NB4 (cell line): ENCODE results near the gene SMAD3.

Source experiments
- CTCF ChIP-seq: IDR thresholded peaks from one replicate; pipeline ENCODE4 v1.5.1; 2012; ENCODE audit warnings: low read depth, low read length
- MAX ChIP-seq: IDR thresholded peaks from 2 replicates; pipeline ENCODE4 v1.6.1; 2011; ENCODE audit warnings: low read depth, low read length
- POLR2A ChIP-seq: IDR thresholded peaks from 2 replicates; pipeline ENCODE4 v1.6.1; 2011; ENCODE audit warnings: mild to moderate bottlenecking; ENCODE audit not compliant: insufficient read length; ENCODE audit errors: extremely low read depth

DNA sequence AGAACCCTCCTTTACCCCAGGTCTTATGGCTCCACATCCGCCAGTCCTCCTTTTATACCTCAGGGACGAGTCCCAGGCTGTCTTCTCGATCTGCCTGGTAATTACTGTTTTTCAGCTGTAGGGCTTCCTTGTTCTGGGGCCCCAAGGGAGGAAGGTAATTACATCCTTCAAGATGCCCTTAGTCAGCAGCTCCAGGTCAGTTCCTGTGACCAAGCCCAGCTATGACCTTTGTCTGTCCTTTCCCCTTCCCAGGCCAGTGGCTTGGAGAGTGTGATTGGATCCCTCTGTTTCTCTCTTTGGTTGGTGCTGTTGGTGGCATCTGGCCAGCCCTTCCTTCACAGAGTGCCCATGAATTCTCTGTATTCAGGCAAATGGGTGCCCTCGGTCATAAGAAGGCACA is 96.5 kb downstream of the SMAD3 start:
- no peak for TF ChIP-seq POLR2A
- TF ChIP-seq CTCF: no peak
- TF ChIP-seq MAX: no peak
